ENCODE measurements around the gene PLEKHF1. TPM values are rescaled to one million over a fixed set of nuclear protein-coding genes. Genes with fewer than 3 reads are reported as not detected.
A peak's percentile ranks its signal among the peaks of the same experiment; 100 is the strongest.

PLEKHF1 gene
- total and polyA plus RNA-seq, 2 donors (not counting 1 experiment from before 2014, with no cell fraction given) = 5.2 to 72.5 TPM

DNA sequence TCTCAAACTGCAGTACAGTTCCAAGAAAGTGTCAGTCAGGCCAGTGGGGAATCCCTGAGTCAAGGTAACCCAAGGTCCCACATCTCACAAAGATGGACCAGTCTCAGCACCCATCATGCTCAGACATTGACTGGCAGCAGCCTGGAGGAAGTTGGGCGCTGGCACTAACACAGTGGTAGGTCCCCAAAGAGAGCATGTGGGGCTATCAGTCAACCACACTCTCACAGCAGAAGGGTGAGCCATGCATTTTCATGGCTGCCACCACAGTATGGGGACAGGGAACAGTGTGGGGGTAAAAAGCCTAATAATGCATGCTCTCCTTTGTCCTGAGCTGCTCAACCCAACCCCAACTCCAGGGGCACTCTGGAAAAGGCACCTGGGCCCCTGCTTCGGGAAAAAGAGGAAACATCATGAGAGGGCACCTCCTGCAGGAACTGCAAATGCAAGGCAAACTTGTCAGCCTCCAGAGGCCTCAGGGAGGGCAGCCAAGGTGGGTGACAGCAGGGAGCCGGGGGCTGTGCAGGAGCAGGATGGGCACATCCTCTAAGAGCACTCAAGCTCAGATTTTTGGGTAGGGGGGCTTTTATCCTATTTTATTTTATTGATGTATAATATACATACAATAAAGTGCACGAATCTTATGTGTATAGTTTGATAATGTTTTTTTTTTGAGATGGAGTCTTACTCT is 9.5 kb upstream of the PLEKHF1 start:
- no peak overlapping the region for H2AFZ ChIP-seq (ENCODE audit: low read length)
- no peaks in the 10 kb centered on the region for H3K79me2 ChIP-seq (ENCODE audit: control insufficient read depth, insufficient read depth, low read length)
- H3K27ac ChIP-seq (ENCODE audit: insufficient read depth, low read length) = no peak overlapping the region
- no peaks in the 10 kb centered on the region for H3K9me3 ChIP-seq (ENCODE audit: control insufficient read depth, insufficient read depth, low read depth, low read length)
- H3K4me1 ChIP-seq (ENCODE audit: control insufficient read depth, extremely low read depth, insufficient read depth, low read length) = no peaks in the 10 kb centered on the region
- no peaks in the 10 kb centered on the region for H4K20me1 ChIP-seq (ENCODE audit: control insufficient read depth, extremely low read depth, insufficient read depth, low read length)
- DNase-seq (ENCODE audit: low read depth in 2 of 2) = no peak
- no peaks in the 10 kb centered on the region for H3K36me3 ChIP-seq (ENCODE audit: control insufficient read depth, insufficient read depth, low read length)
- TF ChIP-seq, protein P1, sequence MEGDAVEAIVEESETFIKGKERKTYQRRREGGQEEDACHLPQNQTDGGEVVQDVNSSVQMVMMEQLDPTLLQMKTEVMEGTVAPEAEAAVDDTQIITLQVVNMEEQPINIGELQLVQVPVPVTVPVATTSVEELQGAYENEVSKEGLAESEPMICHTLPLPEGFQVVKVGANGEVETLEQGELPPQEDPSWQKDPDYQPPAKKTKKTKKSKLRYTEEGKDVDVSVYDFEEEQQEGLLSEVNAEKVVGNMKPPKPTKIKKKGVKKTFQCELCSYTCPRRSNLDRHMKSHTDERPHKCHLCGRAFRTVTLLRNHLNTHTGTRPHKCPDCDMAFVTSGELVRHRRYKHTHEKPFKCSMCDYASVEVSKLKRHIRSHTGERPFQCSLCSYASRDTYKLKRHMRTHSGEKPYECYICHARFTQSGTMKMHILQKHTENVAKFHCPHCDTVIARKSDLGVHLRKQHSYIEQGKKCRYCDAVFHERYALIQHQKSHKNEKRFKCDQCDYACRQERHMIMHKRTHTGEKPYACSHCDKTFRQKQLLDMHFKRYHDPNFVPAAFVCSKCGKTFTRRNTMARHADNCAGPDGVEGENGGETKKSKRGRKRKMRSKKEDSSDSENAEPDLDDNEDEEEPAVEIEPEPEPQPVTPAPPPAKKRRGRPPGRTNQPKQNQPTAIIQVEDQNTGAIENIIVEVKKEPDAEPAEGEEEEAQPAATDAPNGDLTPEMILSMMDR (conservative IDR thresholded peaks at IDR 0.05 in 1 of 2, IDR thresholded peaks at IDR 0.05 in 1 of 2; ENCODE audit: low read depth in 1 of 2, low read length in 2 of 2) = no peak
- no peak for TF ChIP-seq EZH2 (IDR thresholded peaks at IDR 0.05; ENCODE audit: low read length, missing control alignments)
- no peaks in the 10 kb centered on the region for H3K27me3 ChIP-seq (ENCODE audit: control insufficient read depth, insufficient read depth, low read length)
- no peak overlapping the region for H3K4me3 ChIP-seq (replicated peaks in 1 of 4; ENCODE audit: control extremely low read depth in 1 of 4, insufficient read depth in 1 of 4, low read depth in 3 of 4, low read length in 4 of 4)
- H3K9ac ChIP-seq (ENCODE audit: insufficient read depth, low read length) = no peak overlapping the region
- no peak overlapping the region for H3K4me2 ChIP-seq (ENCODE audit: extremely low read depth, insufficient read depth, low read length)

DNA sequence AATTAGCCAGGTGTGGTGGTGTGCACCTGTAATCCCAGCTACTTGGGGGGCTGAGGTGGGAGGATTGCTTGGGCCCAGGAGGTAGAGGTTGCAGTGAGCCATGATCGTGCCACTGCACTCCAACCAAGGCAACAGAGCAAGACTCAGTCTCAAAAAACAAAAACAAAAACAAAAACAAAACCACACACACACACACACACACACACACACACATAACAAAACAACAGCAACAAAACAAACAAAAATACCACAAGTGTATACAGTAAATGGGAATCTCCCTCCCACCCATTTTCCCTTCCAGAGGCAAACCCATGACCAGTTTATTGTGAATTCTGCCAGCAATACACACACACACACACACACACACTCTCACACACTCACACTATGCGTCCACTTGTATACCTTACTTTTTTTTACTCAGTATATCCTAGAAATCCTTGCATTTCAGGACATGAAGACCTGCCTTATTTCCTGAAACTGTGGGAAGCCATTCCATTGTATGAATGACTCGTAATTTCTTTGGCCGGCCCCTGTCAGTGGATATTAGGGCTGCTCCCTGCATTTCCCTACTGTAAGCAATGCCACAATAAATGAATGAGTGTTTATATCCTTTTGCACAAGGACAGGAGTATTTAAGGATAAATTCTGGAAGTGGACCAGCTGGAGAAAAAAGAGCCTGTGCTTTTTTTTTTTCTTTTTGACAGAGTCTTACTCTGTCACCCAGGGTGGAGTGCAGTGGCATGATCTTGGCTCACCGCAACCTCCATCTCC is 6.9 kb upstream of the PLEKHF1 start:
- peak in 1 of 2 donors; percentile 55 for DNase-seq (ENCODE audit: low read depth in 2 of 2)
- H3K9ac ChIP-seq (ENCODE audit: insufficient read depth, low read length) = no peak overlapping the region
- H4K20me1 ChIP-seq (ENCODE audit: control insufficient read depth, extremely low read depth, insufficient read depth, low read length) = no peaks in the 10 kb centered on the region
- H3K4me2 ChIP-seq (ENCODE audit: extremely low read depth, insufficient read depth, low read length) = no peak overlapping the region
- TF ChIP-seq EZH2 (IDR thresholded peaks at IDR 0.05; ENCODE audit: low read length, missing control alignments) = no peak
- TF ChIP-seq, protein P1 (conservative IDR thresholded peaks at IDR 0.05 in 1 of 2, IDR thresholded peaks at IDR 0.05 in 1 of 2; ENCODE audit: low read depth in 1 of 2, low read length in 2 of 2) = no peak
- H3K4me3 ChIP-seq (replicated peaks in 1 of 4; ENCODE audit: control extremely low read depth in 1 of 4, insufficient read depth in 1 of 4, low read depth in 3 of 4, low read length in 4 of 4) = no peak overlapping the region
- H3K4me1 ChIP-seq (ENCODE audit: control insufficient read depth, extremely low read depth, insufficient read depth, low read length) = peaks cover 7% of the 10 kb centered on the region
- no peaks in the 10 kb centered on the region for H3K79me2 ChIP-seq (ENCODE audit: control insufficient read depth, insufficient read depth, low read length)
- H2AFZ ChIP-seq (ENCODE audit: low read length) = no peak overlapping the region
- no peak overlapping the region for H3K27ac ChIP-seq (ENCODE audit: insufficient read depth, low read length)
- H3K27me3 ChIP-seq (ENCODE audit: control insufficient read depth, insufficient read depth, low read length) = no peaks in the 10 kb centered on the region
- no peaks in the 10 kb centered on the region for H3K9me3 ChIP-seq (ENCODE audit: control insufficient read depth, insufficient read depth, low read depth, low read length)
- no peaks in the 10 kb centered on the region for H3K36me3 ChIP-seq (ENCODE audit: control insufficient read depth, insufficient read depth, low read length)

DNA sequence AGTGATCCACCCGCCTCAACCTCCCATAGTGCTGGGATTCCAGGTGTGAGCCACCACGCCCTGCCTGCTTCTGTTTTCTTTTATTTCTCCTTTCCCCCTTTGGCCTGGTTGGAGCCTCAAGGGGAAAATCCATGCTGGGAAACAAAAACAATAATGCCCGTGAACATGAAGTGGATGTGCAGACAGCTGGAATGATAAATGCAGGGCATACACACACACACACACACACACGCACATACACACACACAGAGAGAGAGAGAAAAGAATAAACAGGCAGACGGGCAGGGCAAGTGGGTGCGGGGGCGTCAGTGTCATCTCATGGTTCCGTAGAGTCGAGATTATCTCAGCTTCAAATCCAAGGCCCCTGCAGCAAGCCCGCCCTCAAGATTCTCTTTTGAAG is 4.4 kb upstream of the PLEKHF1 start:
- no peak for DNase-seq (ENCODE audit: low read depth in 2 of 2)
- peaks cover 9% of the 10 kb centered on the region for H3K4me1 ChIP-seq (ENCODE audit: control insufficient read depth, extremely low read depth, insufficient read depth, low read length)
- no peaks in the 10 kb centered on the region for H3K36me3 ChIP-seq (ENCODE audit: control insufficient read depth, insufficient read depth, low read length)
- H3K4me3 ChIP-seq (replicated peaks in 1 of 4; ENCODE audit: control extremely low read depth in 1 of 4, insufficient read depth in 1 of 4, low read depth in 3 of 4, low read length in 4 of 4) = no peak overlapping the region
- H3K9me3 ChIP-seq (ENCODE audit: control insufficient read depth, insufficient read depth, low read depth, low read length) = no peaks in the 10 kb centered on the region
- no peak overlapping the region for H3K9ac ChIP-seq (ENCODE audit: insufficient read depth, low read length)
- TF ChIP-seq EZH2 (IDR thresholded peaks at IDR 0.05; ENCODE audit: low read length, missing control alignments) = no peak
- TF ChIP-seq, protein P1 (conservative IDR thresholded peaks at IDR 0.05 in 1 of 2, IDR thresholded peaks at IDR 0.05 in 1 of 2; ENCODE audit: low read depth in 1 of 2, low read length in 2 of 2) = no peak
- H3K4me2 ChIP-seq (ENCODE audit: extremely low read depth, insufficient read depth, low read length) = no peak overlapping the region
- no peaks in the 10 kb centered on the region for H4K20me1 ChIP-seq (ENCODE audit: control insufficient read depth, extremely low read depth, insufficient read depth, low read length)
- H3K79me2 ChIP-seq (ENCODE audit: control insufficient read depth, insufficient read depth, low read length) = peaks cover 2% of the 10 kb centered on the region
- H2AFZ ChIP-seq (ENCODE audit: low read length) = no peak overlapping the region
- H3K27ac ChIP-seq (ENCODE audit: insufficient read depth, low read length) = no peak overlapping the region
- no peaks in the 10 kb centered on the region for H3K27me3 ChIP-seq (ENCODE audit: control insufficient read depth, insufficient read depth, low read length)

All from fibroblast of lung (primary cell).